K562 (cell line): Measurements from ENCODE around the gene MICOS13. TPM values are rescaled to one million over a fixed set of nuclear protein-coding genes. Genes with fewer than 3 reads are reported as not detected.

Experiments used
- ARID4B ChIP-seq: sonication (generic); formaldehyde crosslinking; IDR thresholded peaks from 2 replicates; pipeline ENCODE4 v1.8.0; 2022; ENCODE audit warnings: mild to moderate bottlenecking, missing genetic modification reagents
- EP400 ChIP-seq: fragments of 450-650 bp; IDR thresholded peaks from 2 replicates; pipeline ENCODE4 v1.6.1; 2017; ENCODE audit warnings: antibody characterized with exemption, mild to moderate bottlenecking, moderate library complexity
- ERF ChIP-seq: fragments of 450-650 bp; formaldehyde crosslinking; IDR thresholded peaks from 2 replicates; pipeline ENCODE4 v1.4.0; 2020; ENCODE audit warnings: mild to moderate bottlenecking, mixed read lengths
- KLF6 ChIP-seq: fragments of 250-450 bp; sonication (Bioruptor Pico); IDR thresholded peaks from 2 replicates; pipeline ENCODE4 v1.4.0; 2020; ENCODE audit warnings: mild to moderate bottlenecking, moderate library complexity, borderline replicate concordance
- PML ChIP-seq: IDR thresholded peaks from 2 replicates; pipeline ENCODE4 v1.6.1; 2012; ENCODE audit warnings: low read length, inconsistent platforms
- RBM22 ChIP-seq: fragments of 200-400 bp; formaldehyde crosslinking; IDR thresholded peaks from 2 replicates; pipeline ENCODE4 v1.6.1; 2018; ENCODE audit warnings: low read length, low read depth; ENCODE audit not compliant: poor library complexity, severe bottlenecking
- ZBTB17 ChIP-seq: fragments of 450-650 bp; formaldehyde crosslinking; IDR thresholded peaks from 2 replicates; pipeline ENCODE4 v1.4.0; 2020; ENCODE audit warnings: mild to moderate bottlenecking
- ZFX ChIP-seq: sonication (generic); formaldehyde crosslinking; IDR thresholded peaks from 2 replicates; pipeline ENCODE4 v1.8.0; 2022; ENCODE audit warnings: mild to moderate bottlenecking, missing genetic modification reagents, moderate library complexity
- polyA plus RNA-seq, 8 experiments: library from polyadenylated mRNA; depleted of rRNA in 4 of 8; stranded (reverse) in 5 of 8; unstranded in 3 of 8; fragments of >200 nt; fragmentation: Nextera tagmentation in 2 of 8; fragmentation: Illumina TruSeq in 1 of 8; extraction: Ambion mirVana in 2 of 8; extraction: Trizol in 1 of 8; gene quantifications; 2 replicates each; pipeline versions ENCODE4 v1.2.1 to v1.2.3, GENCODE V29; 2011 to 2014; ENCODE audit warnings: inconsistent platforms in 1 of 8, missing spikeins in 1 of 8
- total RNA-seq, 7 experiments: library from RNA; depleted of rRNA in 6 of 7; stranded (reverse); fragments of >200 nt in 6 of 7; fragmentation: Illumina TruSeq in 2 of 7; extraction: Trizol in 2 of 7; gene quantifications; 2 replicates each; pipeline versions ENCODE4 v1.2.1 to v1.2.3, GENCODE V29; 2011 to 2021; ENCODE audit warnings: low replicate concordance in 1 of 7
- TF ChIP-seq, protein P1 (sequence below): fragments of 250-450 bp; sonication (Bioruptor Pico); IDR thresholded peaks from 2 replicates; pipeline ENCODE4 v1.4.0; 2020
- TF ChIP-seq, protein P2 (sequence below): sonication (generic); formaldehyde crosslinking; IDR thresholded peaks from 2 replicates; pipeline ENCODE4 v1.9.0; 2022; ENCODE audit warnings: mild to moderate bottlenecking, missing genetic modification reagents

MICOS13 gene
- total and polyA plus RNA-seq, 9 of the 15 experiments (the other 6 are each of a cell fraction or from before 2014, with no cell fraction given): 15.5 to 220 (median 49.4) TPM

DNA sequence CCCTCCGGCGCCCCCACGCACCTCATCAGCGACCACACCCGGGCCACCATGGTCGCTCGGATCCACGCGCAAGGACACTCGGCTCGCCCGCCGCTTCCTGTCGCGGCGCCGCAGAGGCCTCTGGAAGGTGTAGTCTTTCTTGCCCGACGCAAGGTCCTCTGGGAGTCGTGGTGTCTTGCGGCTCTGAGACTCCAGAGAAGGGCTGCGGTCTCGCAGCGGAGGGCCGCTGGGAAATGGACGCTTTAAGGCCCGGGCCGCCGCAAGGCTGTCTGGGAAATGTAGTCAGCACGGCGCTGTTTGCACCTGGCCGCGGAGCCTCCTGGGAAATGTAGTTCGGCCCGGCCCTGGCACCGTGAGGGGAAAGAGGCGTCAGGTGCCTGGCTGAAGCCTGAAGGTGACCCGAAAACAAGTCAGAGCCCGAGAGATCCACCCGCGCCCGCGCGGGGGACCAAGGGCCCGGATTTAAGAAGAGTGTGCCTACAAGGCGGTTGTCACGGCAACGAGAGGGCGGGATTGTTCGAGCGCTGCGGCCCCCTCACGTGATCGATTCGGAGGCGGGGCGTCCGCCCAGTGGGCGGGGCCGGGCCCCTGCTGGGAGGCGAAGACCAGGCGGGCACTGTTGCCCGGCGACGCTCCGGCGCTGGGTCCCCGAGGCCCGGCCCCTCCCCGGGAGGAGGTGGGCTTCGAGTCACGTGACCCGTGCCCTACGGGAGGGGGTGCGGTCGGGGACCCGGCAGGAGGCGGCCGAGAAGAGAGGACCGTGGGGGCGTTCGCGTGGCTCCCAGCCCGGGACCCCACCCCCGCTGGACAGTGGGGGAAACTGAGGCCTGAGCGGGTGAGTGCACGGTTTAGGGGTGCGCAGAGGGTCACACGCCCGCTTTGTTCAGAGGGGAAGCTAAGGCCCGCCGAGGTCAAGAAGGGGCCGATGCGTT lies at the start of gene MICOS13, which contains the start of gene HSD11B1L (continued):
- TF ChIP-seq, protein P1, sequence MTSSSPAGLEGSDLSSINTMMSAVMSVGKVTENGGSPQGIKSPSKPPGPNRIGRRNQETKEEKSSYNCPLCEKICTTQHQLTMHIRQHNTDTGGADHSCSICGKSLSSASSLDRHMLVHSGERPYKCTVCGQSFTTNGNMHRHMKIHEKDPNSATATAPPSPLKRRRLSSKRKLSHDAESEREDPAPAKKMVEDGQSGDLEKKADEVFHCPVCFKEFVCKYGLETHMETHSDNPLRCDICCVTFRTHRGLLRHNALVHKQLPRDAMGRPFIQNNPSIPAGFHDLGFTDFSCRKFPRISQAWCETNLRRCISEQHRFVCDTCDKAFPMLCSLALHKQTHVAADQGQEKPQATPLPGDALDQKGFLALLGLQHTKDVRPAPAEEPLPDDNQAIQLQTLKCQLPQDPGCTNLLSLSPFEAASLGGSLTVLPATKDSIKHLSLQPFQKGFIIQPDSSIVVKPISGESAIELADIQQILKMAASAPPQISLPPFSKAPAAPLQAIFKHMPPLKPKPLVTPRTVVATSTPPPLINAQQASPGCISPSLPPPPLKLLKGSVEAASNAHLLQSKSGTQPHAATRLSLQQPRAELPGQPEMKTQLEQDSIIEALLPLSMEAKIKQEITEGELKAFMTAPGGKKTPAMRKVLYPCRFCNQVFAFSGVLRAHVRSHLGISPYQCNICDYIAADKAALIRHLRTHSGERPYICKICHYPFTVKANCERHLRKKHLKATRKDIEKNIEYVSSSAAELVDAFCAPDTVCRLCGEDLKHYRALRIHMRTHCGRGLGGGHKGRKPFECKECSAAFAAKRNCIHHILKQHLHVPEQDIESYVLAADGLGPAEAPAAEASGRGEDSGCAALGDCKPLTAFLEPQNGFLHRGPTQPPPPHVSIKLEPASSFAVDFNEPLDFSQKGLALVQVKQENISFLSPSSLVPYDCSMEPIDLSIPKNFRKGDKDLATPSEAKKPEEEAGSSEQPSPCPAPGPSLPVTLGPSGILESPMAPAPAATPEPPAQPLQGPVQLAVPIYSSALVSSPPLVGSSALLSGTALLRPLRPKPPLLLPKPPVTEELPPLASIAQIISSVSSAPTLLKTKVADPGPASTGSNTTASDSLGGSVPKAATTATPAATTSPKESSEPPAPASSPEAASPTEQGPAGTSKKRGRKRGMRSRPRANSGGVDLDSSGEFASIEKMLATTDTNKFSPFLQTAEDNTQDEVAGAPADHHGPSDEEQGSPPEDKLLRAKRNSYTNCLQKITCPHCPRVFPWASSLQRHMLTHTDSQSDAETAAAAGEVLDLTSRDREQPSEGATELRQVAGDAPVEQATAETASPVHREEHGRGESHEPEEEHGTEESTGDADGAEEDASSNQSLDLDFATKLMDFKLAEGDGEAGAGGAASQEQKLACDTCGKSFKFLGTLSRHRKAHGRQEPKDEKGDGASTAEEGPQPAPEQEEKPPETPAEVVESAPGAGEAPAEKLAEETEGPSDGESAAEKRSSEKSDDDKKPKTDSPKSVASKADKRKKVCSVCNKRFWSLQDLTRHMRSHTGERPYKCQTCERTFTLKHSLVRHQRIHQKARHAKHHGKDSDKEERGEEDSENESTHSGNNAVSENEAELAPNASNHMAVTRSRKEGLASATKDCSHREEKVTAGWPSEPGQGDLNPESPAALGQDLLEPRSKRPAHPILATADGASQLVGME (CRISPR knock-in tag): peak; percentile 65; the same call in 1 of the 2 replicates
- TF ChIP-seq ARID4B: peak; percentile 18; the same call in 1 of the 2 replicates
- TF ChIP-seq PML: 0 out of 2 replicates have a peak, but pooled peaks have one; percentile 25
- TF ChIP-seq EP400: peak; percentile 94
- TF ChIP-seq ZBTB17: peak; percentile 91
- TF ChIP-seq, protein P2, sequence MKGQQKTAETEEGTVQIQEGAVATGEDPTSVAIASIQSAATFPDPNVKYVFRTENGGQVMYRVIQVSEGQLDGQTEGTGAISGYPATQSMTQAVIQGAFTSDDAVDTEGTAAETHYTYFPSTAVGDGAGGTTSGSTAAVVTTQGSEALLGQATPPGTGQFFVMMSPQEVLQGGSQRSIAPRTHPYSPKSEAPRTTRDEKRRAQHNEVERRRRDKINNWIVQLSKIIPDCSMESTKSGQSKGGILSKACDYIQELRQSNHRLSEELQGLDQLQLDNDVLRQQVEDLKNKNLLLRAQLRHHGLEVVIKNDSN: peak; percentile 99
- TF ChIP-seq KLF6 (CRISPR knock-in tag): peak; percentile 70; the same call in 1 of the 2 replicates
- peak; percentile 94 for TF ChIP-seq RBM22
- TF ChIP-seq ZFX (CRISPR knock-in tag): peak; percentile 94
- 0 out of 2 replicates have a peak, but pooled peaks have one; percentile 20 for TF ChIP-seq ERF (CRISPR knock-in tag)
